DND-41 (cell line): Measurements from ENCODE around the gene LAMB1.

Experiments used
- EZH2 ChIP-seq: IDR thresholded peaks from 3 replicates; pipeline ENCODE4 v1.6.1; 2012; ENCODE audit warnings: borderline replicate concordance, low read depth, mild to moderate bottlenecking, moderate library complexity, low read length, inconsistent platforms; ENCODE audit not compliant: severe bottlenecking
- TF ChIP-seq, protein P1 (sequence below): IDR thresholded peaks from 2 replicates; pipeline ENCODE4 v1.5.1; 2012; ENCODE audit warnings: borderline replicate concordance, low read length, moderate library complexity, mild to moderate bottlenecking; ENCODE audit not compliant: poor library complexity, severe bottlenecking; ENCODE audit errors: extremely low read depth

DNA sequence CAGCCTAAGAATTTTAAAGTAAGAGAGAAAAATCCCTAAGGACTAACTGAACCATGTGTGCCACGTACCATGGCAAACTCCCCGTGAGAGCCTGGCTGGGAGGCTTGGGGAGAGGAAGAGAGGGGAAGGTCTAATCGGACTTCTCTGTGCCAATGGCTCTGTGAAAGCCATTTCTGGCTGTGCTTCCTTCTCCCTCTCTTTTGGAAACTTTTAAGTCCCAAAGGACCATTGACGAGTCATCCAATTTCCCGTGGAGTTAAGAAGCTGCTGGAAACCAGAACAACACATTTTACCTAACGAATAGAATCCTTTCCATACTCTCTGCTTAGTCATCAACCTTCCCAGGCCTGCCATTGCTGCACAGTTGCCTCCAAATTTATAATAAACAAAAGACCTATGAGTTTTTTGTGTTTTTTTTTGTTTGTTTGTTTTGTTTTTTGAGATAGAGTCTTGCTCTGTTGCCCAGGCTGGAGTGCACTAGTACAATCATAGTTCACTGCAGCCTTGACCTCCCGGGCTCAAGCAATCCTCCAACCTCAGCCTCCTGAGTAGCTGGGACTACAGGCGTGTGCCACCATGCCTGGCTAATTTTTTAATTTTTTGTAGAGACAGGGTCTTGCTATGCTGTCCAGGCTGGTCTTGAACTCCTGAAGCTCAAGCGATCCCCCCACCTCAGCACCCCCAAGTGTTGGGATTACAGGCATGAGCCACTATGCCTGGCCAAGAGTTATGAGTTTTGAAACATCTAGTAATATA, 13.2 kb downstream of the LAMB1 start:
- no peak for TF ChIP-seq EZH2
- TF ChIP-seq, protein P1, sequence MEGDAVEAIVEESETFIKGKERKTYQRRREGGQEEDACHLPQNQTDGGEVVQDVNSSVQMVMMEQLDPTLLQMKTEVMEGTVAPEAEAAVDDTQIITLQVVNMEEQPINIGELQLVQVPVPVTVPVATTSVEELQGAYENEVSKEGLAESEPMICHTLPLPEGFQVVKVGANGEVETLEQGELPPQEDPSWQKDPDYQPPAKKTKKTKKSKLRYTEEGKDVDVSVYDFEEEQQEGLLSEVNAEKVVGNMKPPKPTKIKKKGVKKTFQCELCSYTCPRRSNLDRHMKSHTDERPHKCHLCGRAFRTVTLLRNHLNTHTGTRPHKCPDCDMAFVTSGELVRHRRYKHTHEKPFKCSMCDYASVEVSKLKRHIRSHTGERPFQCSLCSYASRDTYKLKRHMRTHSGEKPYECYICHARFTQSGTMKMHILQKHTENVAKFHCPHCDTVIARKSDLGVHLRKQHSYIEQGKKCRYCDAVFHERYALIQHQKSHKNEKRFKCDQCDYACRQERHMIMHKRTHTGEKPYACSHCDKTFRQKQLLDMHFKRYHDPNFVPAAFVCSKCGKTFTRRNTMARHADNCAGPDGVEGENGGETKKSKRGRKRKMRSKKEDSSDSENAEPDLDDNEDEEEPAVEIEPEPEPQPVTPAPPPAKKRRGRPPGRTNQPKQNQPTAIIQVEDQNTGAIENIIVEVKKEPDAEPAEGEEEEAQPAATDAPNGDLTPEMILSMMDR, result no peak
